Neuronal stem cell (in vitro differentiated cells): Measurements from ENCODE around the gene SDF2L1.
A peak's percentile ranks its signal among the peaks of the same experiment; 100 is the strongest.

ENCODE experiments used
- DNase-seq: peaks from one replicate; pipeline ENCODE4 v3.0.0-alpha.2; 2013; ENCODE audit warnings: low spot score
- H2AFZ ChIP-seq: one replicate; pipeline ENCODE4 v1.6.1; 2013; ENCODE audit warnings: mild to moderate bottlenecking, low read length, inconsistent platforms
- H2AK5ac ChIP-seq: 2 replicates; pipeline ENCODE4 v1.6.1; 2013; ENCODE audit warnings: low read depth, mild to moderate bottlenecking, inconsistent platforms, low read length, moderate library complexity, mixed read lengths
- H2BK120ac ChIP-seq: 2 replicates; pipeline ENCODE4 v1.6.1; 2013; ENCODE audit warnings: low read depth, mild to moderate bottlenecking, inconsistent platforms, low read length, moderate library complexity, mixed read lengths
- H2BK12ac ChIP-seq: one replicate; pipeline ENCODE4 v1.6.1; 2013; ENCODE audit warnings: low read length, inconsistent platforms
- H2BK15ac ChIP-seq: 2 replicates; pipeline ENCODE4 v1.6.1; 2013; ENCODE audit warnings: mild to moderate bottlenecking, low read length, inconsistent platforms, mixed read lengths
- H2BK5ac ChIP-seq: one replicate; pipeline ENCODE4 v1.6.1; 2013; ENCODE audit warnings: inconsistent platforms, mild to moderate bottlenecking, low read length, moderate library complexity
- H3K14ac ChIP-seq: one replicate; pipeline ENCODE4 v1.6.1; 2013; ENCODE audit warnings: low read length, inconsistent platforms
- H3K18ac ChIP-seq: 2 replicates; pipeline ENCODE4 v1.6.1; 2013; ENCODE audit warnings: low read length, inconsistent platforms
- H3K23ac ChIP-seq: 2 replicates; pipeline ENCODE4 v1.6.1; 2013; ENCODE audit warnings: low read depth, mild to moderate bottlenecking, mixed read lengths, low read length, inconsistent platforms; ENCODE audit not compliant: poor library complexity
- H3K27ac ChIP-seq: replicated peaks from 3 replicates; pipeline ENCODE4 v1.5.1; 2013; ENCODE audit warnings: low read length, inconsistent platforms
- H3K27me3 ChIP-seq, 3 experiments: 2 replicates each; pipeline ENCODE4 v1.6.1; 2013; ENCODE audit warnings: low read length in 3 of 3, mild to moderate bottlenecking in 2 of 3, inconsistent platforms in 1 of 3, low read depth in 1 of 3, mixed read lengths in 1 of 3, moderate library complexity in 1 of 3; ENCODE audit not compliant: control insufficient read depth in 3 of 3, insufficient read depth in 3 of 3
- H3K36me3 ChIP-seq, 2 donors: replicated peaks in 1 of 2; 2 replicates each; pipeline ENCODE4 v1.6.1; 2013; ENCODE audit warnings: low read length in 2 of 2; ENCODE audit not compliant: control insufficient read depth in 2 of 2, insufficient read depth in 2 of 2
- H3K4ac ChIP-seq: 2 replicates; pipeline ENCODE4 v1.6.1; 2013; ENCODE audit warnings: inconsistent platforms, mild to moderate bottlenecking, low read length, moderate library complexity
- H3K4me1 ChIP-seq, 2 donors: 1 replicate in 1 of 2; 2 replicates in 1 of 2; pipeline ENCODE4 v1.6.1; 2013; ENCODE audit warnings: low read length in 2 of 2, low read depth in 1 of 2; ENCODE audit not compliant: control insufficient read depth in 2 of 2, insufficient read depth in 1 of 2
- H3K4me2 ChIP-seq: one replicate; pipeline ENCODE4 v1.6.1; 2013; ENCODE audit warnings: mild to moderate bottlenecking, low read length, inconsistent platforms; ENCODE audit not compliant: insufficient read depth, poor library complexity, severe bottlenecking
- H3K4me3 ChIP-seq, 2 donors: 2 replicates each; pipeline ENCODE4 v1.5.1; 2013; ENCODE audit warnings: low read length in 2 of 2, mild to moderate bottlenecking in 2 of 2, inconsistent platforms in 1 of 2, moderate library complexity in 1 of 2
- H3K79me1 ChIP-seq: one replicate; pipeline ENCODE4 v1.6.1; 2013; ENCODE audit warnings: low read depth, mild to moderate bottlenecking, inconsistent platforms, low read length, moderate library complexity
- H3K9ac ChIP-seq: one replicate; pipeline ENCODE4 v1.6.1; 2013; ENCODE audit warnings: mild to moderate bottlenecking, low read depth, low read length, inconsistent platforms; ENCODE audit not compliant: poor library complexity
- H3K9me3 ChIP-seq, 2 donors: replicated peaks in 1 of 2; 2 replicates each; pipeline versions ENCODE3 to v1.6.1; 2013; ENCODE audit warnings: low read length in 2 of 2, mild to moderate bottlenecking in 2 of 2, inconsistent platforms in 1 of 2, low read depth in 1 of 2, mixed read lengths in 1 of 2, moderate library complexity in 1 of 2; ENCODE audit not compliant: control insufficient read depth in 2 of 2, insufficient read depth in 1 of 2
- H4K8ac ChIP-seq: one replicate; pipeline ENCODE4 v1.6.1; 2013; ENCODE audit warnings: low read depth, mild to moderate bottlenecking, inconsistent platforms, low read length, moderate library complexity
- H4K91ac ChIP-seq: one replicate; pipeline ENCODE4 v1.6.1; 2013; ENCODE audit warnings: low read length, low read depth, mild to moderate bottlenecking, inconsistent platforms; ENCODE audit not compliant: poor library complexity
- WGBS, 2 donors: extraction: QIAGEN DNeasy Blood & Tissue Kit; methylation state at CpG; one replicate each; pipeline ENCODE4 v1.1.7; 2013; ENCODE audit warnings: missing lambda C conversion rate in 2 of 2, mixed read lengths in 1 of 2; ENCODE audit not compliant: insufficient read length in 2 of 2, insufficient replicate concordance in 1 of 2; ENCODE audit errors: extremely low coverage in 2 of 2; 5-methylcytosine and 5-hydroxymethylcytosine counted together

Gene SDF2L1

GRCh38 chr22:21632237-21632895, 9.7 kb upstream of the SDF2L1 start, which contains the start of gene CCDC116:
CCDC116 (plus strand) TSS chr22:21632760; CDS start chr22:21633182, 422 bp downstream.
- H3K9me3 ChIP-seq, result peaks cover 0 to 5% of the 10 kb centered on the region in 2 donors
- peak within 1 kb of the TSS; percentile 76 for H3K18ac ChIP-seq
- H3K4me2 ChIP-seq, result no peak within 1 kb of the TSS
- H3K4ac ChIP-seq, result no peak within 1 kb of the TSS
- H3K4me3 ChIP-seq, result no peak within 1 kb of the TSS
- peak within 1 kb of the TSS; percentile 17 for H4K8ac ChIP-seq
- peak within 1 kb of the TSS; percentile 41 for H2BK12ac ChIP-seq
- H3K9ac ChIP-seq, result no peak within 1 kb of the TSS
- H3K23ac ChIP-seq, result peak within 1 kb of the TSS; percentile 100
- no peak for DNase-seq
- no peak within 1 kb of the TSS for H2BK15ac ChIP-seq
- no peak within 1 kb of the TSS for H4K91ac ChIP-seq
- peaks cover 0 to 2% (median 0%) of the 10 kb centered on the region in 3 experiments for H3K27me3 ChIP-seq
- peak within 1 kb of the TSS; percentile 71 for H3K14ac ChIP-seq
- H2BK120ac ChIP-seq, result no peak within 1 kb of the TSS
- H3K36me3 ChIP-seq, result peaks cover 4 to 13% of the 10 kb centered on the region in 2 donors
- no CpG with 5 or more reads among the region's 27 CpGs for WGBS, 2 donors
- H2AK5ac ChIP-seq, result peak within 1 kb of the TSS; percentile 81
- peak within 1 kb of the TSS; percentile 66 for H2BK5ac ChIP-seq
- no peak within 1 kb of the TSS for H2AFZ ChIP-seq
- peaks cover 14% of the 10 kb centered on the region for H3K79me1 ChIP-seq
- peaks cover 7 to 8% of the 10 kb centered on the region in 2 donors for H3K4me1 ChIP-seq
- no peak within 1 kb of the TSS for H3K27ac ChIP-seq

- Histone ChIP-seq H3K4me2 (no peak overlapping the region), H3K27me3 (peaks cover 0 to 2% (median 0%) of the 10 kb centered on the region in 3 experiments), H2BK15ac (no peak overlapping the region), H3K23ac (peak overlapping the region; percentile 100), H3K18ac (peak overlapping the region; percentile 38), H3K9me3 (peaks cover 0 to 5% of the 10 kb centered on the region in 2 donors), H3K9ac (no peak overlapping the region), H2BK120ac (no peak overlapping the region), H3K27ac (no peak overlapping the region), H3K79me1 (peaks cover 14% of the 10 kb centered on the region), H3K4ac (no peak overlapping the region), H3K36me3 (peaks cover 4 to 7% of the 10 kb centered on the region in 2 donors), H3K4me3 (no peak overlapping the region), H2AK5ac (peak overlapping the region; percentile 81), H2BK5ac (peak overlapping the region; percentile 66), H2BK12ac (no peak overlapping the region), H4K8ac (peak overlapping the region; percentile 17), H3K14ac (peak overlapping the region; percentile 71), H4K91ac (no peak overlapping the region), H3K4me1 (peaks cover 7 to 8% of the 10 kb centered on the region in 2 donors), H2AFZ (no peak overlapping the region)
- no CpG with 5 or more reads among the region's 18 CpGs for WGBS, 2 donors
- no peak for DNase-seq
Observed at GRCh38 chr22:21632931-21633330, 9.2 kb upstream of the SDF2L1 start.

DNA sequence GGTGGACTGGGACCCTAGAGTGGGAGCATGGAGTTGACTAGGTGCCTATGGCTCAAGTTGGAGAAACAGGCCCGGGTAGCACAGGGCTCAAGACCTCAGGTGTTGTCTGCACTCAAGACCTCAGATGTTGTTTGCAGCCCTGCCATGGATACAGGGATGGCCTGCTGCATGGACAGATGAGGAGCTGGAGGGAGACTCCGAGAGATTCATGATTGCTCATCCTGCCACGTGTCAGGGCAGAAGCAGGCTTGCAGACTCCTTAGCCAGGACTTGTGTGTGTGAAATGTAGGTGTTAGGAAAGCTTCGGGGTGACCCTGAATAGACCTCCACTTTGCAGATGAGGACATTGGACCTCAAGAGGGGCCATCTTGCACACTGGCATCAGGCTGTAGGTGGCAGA, 8.6 kb upstream of the SDF2L1 start:
- Histone ChIP-seq H3K18ac (no peak overlapping the region), H3K14ac (no peak overlapping the region), H3K9ac (no peak overlapping the region), H3K23ac (peak overlapping the region; percentile 100), H4K91ac (no peak overlapping the region), H3K27ac (no peak overlapping the region), H3K9me3 (peaks cover 0 to 2% of the 10 kb centered on the region in 2 donors), H3K27me3 (peaks cover 0 to 2% (median 0%) of the 10 kb centered on the region in 3 experiments), H2AK5ac (peak overlapping the region; percentile 68), H3K4me1 (peaks cover 5 to 7% of the 10 kb centered on the region in 2 donors), H4K8ac (no peak overlapping the region), H3K4me3 (no peak overlapping the region), H3K4me2 (no peak overlapping the region), H2AFZ (no peak overlapping the region), H2BK15ac (no peak overlapping the region), H2BK5ac (no peak overlapping the region), H2BK120ac (no peak overlapping the region), H3K4ac (no peak overlapping the region), H3K36me3 (peaks cover 0 to 1% of the 10 kb centered on the region in 2 donors), H3K79me1 (peaks cover 11% of the 10 kb centered on the region), H2BK12ac (no peak overlapping the region)
- no peak for DNase-seq
- no CpG with 5 or more reads among the region's 4 CpGs for WGBS, 2 donors

GRCh38 chr22:21634081-21634480, 8.0 kb upstream of the SDF2L1 start:
- no peak overlapping the region for H3K4ac ChIP-seq
- peak overlapping the region; percentile 100 for H3K23ac ChIP-seq
- no peaks in the 10 kb centered on the region for H3K36me3 ChIP-seq
- H2AFZ ChIP-seq, result no peak overlapping the region
- DNase-seq, result no peak
- no peak overlapping the region for H2BK5ac ChIP-seq
- H2BK15ac ChIP-seq, result no peak overlapping the region
- no peak overlapping the region for H4K91ac ChIP-seq
- no peak overlapping the region for H3K27ac ChIP-seq
- no peak overlapping the region for H3K4me3 ChIP-seq
- peak overlapping the region; percentile 31 for H3K18ac ChIP-seq
- H3K14ac ChIP-seq, result peak overlapping the region; percentile 38
- H4K8ac ChIP-seq, result no peak overlapping the region
- no peak overlapping the region for H2BK120ac ChIP-seq
- no peak overlapping the region for H3K9ac ChIP-seq
- H3K79me1 ChIP-seq, result peaks cover 6% of the 10 kb centered on the region
- H3K9me3 ChIP-seq, result peaks cover 0 to 2% of the 10 kb centered on the region in 2 donors
- no peak overlapping the region for H3K4me2 ChIP-seq
- no peak overlapping the region for H2BK12ac ChIP-seq
- H3K27me3 ChIP-seq, result peaks cover 0 to 2% (median 0%) of the 10 kb centered on the region in 3 experiments
- peaks cover under 1 to 5% of the 10 kb centered on the region in 2 donors for H3K4me1 ChIP-seq
- H2AK5ac ChIP-seq, result peak overlapping the region; percentile 68
- no CpG with 5 or more reads among the region's 16 CpGs for WGBS, 2 donors
